Calu3 (cell line): ENCODE measurements around the gene EIF1B. TPM values are rescaled to one million over a fixed set of nuclear protein-coding genes. Genes with fewer than 3 reads are reported as not detected.

Experiments used
- BruUV-seq: library from RNA; stranded (reverse); fragments of 400-500 nt; replicated peaks from 2 replicates; lab custom pipeline; 2021; lab: Mats Ljungman, UMichigan
- CTCF ChIA-PET: fragments of 300-600 bp; sonication (Branson Sonifier 250); formaldehyde crosslinking; loops from one replicate; lab custom pipeline; 2022; ENCODE audit warnings: antibody characterized with exemption; lab: Charles Lee
- DNase-seq: peaks from one replicate; pipeline ENCODE4 v3.0.0; 2022
- H3K27ac Mint-ChIP-seq: one replicate; pipeline ENCODE4 v1.8.0; 2022; ENCODE audit warnings: mixed read lengths; ENCODE audit not compliant: unreplicated experiment
- H3K27me3 Mint-ChIP-seq: one replicate; pipeline ENCODE4 v1.8.0; 2022; ENCODE audit warnings: mixed read lengths; ENCODE audit not compliant: unreplicated experiment
- H3K36me3 Mint-ChIP-seq: one replicate; pipeline ENCODE4 v1.8.0; 2022; ENCODE audit warnings: mild to moderate bottlenecking, moderate library complexity, mixed read lengths; ENCODE audit not compliant: insufficient read depth, unreplicated experiment
- H3K4me1 Mint-ChIP-seq: one replicate; pipeline ENCODE4 v1.8.0; 2022; ENCODE audit warnings: mild to moderate bottlenecking, low read depth, mixed read lengths; ENCODE audit not compliant: unreplicated experiment
- H3K4me3 Mint-ChIP-seq: one replicate; pipeline ENCODE4 v1.8.0; 2022; ENCODE audit warnings: mild to moderate bottlenecking, low read depth, moderate library complexity, mixed read lengths; ENCODE audit not compliant: unreplicated experiment
- H3K9me3 Mint-ChIP-seq: one replicate; pipeline ENCODE4 v1.8.0; 2022; ENCODE audit warnings: low read depth, mixed read lengths; ENCODE audit not compliant: unreplicated experiment
- intact Hi-C: fragments of 100-400 bp; cut with micrococcal nuclease; formaldehyde crosslinking; loops from one replicate; pipeline ENCODE4 v1.10.0; 2022; ENCODE audit not compliant: unreplicated experiment
- total RNA-seq: library from RNA; stranded (reverse); gene quantifications from 2 replicates; pipeline ENCODE4 v1.2.3, GENCODE V29; 2022
- TF ChIP-seq, protein P1 (sequence below): fragments of 200-600 bp; IDR thresholded peaks from one replicate; pipeline ENCODE4 v1.8.0; 2022; ENCODE audit warnings: antibody characterized with exemption; ENCODE audit not compliant: unreplicated experiment

Gene EIF1B
- total RNA-seq, 1 experiment from 2014 or later: 41.3 TPM

DNA sequence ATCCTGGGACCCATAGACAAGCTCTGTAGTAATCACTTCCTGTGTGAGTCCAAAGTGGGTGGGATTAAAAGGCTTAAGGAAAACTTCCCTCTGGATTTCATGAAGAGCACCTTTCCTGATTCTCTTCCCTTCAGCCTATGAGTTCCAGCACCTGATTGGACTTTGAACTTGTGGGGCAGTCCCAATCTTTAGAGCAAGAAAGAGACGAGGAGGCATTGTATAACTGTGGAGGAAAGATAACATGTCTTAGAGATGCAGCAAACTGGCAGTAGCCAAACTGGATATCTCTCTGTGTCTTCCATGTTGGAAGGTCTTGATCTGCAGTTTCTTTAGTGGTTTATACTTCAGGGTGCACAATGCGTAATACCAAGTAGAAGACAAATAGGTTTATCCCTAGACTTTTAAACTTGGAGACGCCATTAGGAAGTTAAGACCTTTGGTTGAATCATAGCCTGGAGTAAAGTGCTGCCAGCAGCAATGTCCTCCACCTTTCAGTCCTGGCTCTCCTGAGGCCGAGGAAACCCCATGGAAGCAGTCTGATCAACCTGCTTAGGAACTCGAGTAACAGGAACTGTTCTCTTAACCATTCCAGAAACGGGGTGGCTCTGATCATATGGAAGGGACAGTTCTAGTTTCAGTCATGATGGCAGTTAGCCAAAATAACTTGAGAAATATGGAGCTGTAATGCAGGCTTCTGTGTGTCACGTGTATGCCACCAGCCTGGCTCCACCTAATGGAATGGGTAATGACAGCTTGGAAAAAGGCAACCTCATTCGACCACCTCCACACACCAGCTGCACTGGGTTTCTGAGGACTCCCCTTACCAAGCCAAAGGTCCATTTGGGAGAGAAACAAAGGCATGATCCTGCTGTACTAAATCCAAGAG is 4.7 kb downstream of the EIF1B start:
- no TSS peak for BruUV-seq
- TF ChIP-seq, protein P1, sequence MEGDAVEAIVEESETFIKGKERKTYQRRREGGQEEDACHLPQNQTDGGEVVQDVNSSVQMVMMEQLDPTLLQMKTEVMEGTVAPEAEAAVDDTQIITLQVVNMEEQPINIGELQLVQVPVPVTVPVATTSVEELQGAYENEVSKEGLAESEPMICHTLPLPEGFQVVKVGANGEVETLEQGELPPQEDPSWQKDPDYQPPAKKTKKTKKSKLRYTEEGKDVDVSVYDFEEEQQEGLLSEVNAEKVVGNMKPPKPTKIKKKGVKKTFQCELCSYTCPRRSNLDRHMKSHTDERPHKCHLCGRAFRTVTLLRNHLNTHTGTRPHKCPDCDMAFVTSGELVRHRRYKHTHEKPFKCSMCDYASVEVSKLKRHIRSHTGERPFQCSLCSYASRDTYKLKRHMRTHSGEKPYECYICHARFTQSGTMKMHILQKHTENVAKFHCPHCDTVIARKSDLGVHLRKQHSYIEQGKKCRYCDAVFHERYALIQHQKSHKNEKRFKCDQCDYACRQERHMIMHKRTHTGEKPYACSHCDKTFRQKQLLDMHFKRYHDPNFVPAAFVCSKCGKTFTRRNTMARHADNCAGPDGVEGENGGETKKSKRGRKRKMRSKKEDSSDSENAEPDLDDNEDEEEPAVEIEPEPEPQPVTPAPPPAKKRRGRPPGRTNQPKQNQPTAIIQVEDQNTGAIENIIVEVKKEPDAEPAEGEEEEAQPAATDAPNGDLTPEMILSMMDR: no peak
- H3K36me3 Mint-ChIP-seq: peaks cover 34% of the 10 kb centered on the region
- H3K9me3 Mint-ChIP-seq: no peaks in the 10 kb centered on the region
- peaks cover 6% of the 10 kb centered on the region for H3K4me1 Mint-ChIP-seq
- H3K27ac Mint-ChIP-seq: no peak overlapping the region
- no peaks in the 10 kb centered on the region for H3K27me3 Mint-ChIP-seq
- CTCF ChIA-PET: no interaction called here
- H3K4me3 Mint-ChIP-seq: no peak overlapping the region
- intact Hi-C loops: loop anchor here (10.0 kb wide), 3 partner anchors 609 to 899 kb away; no protein-coding TSS in a partner anchor
- no peak for DNase-seq

DNA sequence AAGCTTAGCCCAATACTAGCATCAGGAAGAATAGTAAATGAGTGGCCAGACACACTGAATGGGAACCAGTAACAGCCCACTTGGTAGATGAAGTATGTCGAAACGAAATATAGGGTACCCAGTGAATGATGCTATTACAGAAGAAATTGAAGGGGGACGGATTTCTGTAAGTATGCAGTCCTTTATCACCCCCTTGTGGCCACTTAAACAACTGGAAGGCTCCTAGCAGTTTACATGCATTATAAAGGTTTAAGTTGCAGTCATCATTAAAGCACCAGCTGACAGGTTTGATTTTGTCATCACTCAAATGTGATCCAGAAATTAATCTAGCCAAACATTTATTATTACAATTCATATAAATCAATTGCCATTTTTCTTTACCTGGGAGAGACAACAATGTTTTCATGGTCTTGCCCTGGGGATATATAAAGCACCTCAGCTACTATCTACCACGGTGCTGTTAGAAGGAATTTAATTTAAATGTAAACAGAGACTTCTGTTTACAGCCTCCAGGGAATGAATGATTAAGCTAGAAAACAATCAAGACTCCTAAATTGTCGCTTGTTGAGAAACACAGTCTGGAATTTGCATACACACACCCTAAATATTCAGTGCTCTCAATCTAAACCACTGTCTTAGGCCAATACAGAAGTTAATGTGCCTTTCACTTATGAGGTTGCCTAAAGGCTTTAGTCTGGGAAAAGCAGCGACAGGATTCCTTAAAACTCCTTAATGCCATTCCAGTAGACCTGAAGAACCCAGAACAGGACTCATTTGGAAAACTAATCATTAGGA is 7.8 kb downstream of the EIF1B start:
- intact Hi-C loops: loop anchor here (1.0 to 10.0 kb wide), 7 partner anchors 125 to 902 kb away; no protein-coding TSS in a partner anchor
- no peaks in the 10 kb centered on the region for H3K27me3 Mint-ChIP-seq
- CTCF ChIA-PET: interaction anchor here (0.6 to 0.8 kb wide), 3 partner anchors 71 to 130 kb away, joined by 3 read pairs; no protein-coding TSS in a partner anchor
- no TSS peak for BruUV-seq
- peaks cover 6% of the 10 kb centered on the region for H3K4me1 Mint-ChIP-seq
- no peaks in the 10 kb centered on the region for H3K9me3 Mint-ChIP-seq
- TF ChIP-seq, protein P1: peak; percentile 32
- no peak overlapping the region for H3K27ac Mint-ChIP-seq
- no peak overlapping the region for H3K4me3 Mint-ChIP-seq
- DNase-seq: peak; percentile 35
- H3K36me3 Mint-ChIP-seq: peaks cover 9% of the 10 kb centered on the region

DNA sequence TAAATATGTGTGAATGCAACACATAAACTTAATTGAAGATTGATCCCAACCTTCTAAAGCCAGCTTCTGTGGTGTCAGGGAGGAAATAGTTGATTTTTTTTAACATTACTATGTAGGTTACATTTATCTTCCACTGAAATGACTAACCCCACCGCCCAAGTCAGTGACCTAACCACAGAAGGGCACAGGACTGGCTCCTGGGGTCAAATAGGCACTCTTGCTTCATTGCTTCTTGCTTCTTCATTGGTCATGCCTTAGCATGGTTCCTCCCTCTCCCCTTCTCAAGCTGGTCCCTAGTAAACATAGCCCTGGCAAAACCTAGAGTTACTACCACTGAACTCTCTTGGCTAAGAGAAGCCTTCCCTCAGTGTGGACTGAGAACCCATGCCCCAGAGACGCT is 12.3 kb downstream of the EIF1B start:
- Mint-ChIP-seq H3K36me3 (no peaks in the 10 kb centered on the region), H3K4me3 (no peak overlapping the region), H3K9me3 (no peaks in the 10 kb centered on the region), H3K4me1 (no peaks in the 10 kb centered on the region), H3K27ac (no peak overlapping the region), H3K27me3 (no peaks in the 10 kb centered on the region)
- no TSS peak for BruUV-seq
- TF ChIP-seq, protein P1: no peak
- no peak for DNase-seq
- intact Hi-C loops: no loop called here
- CTCF ChIA-PET: interaction anchor here (0.7 kb wide), 1 partner anchor 1353 kb away, joined by 4 read pairs; no protein-coding TSS in a partner anchor

DNA sequence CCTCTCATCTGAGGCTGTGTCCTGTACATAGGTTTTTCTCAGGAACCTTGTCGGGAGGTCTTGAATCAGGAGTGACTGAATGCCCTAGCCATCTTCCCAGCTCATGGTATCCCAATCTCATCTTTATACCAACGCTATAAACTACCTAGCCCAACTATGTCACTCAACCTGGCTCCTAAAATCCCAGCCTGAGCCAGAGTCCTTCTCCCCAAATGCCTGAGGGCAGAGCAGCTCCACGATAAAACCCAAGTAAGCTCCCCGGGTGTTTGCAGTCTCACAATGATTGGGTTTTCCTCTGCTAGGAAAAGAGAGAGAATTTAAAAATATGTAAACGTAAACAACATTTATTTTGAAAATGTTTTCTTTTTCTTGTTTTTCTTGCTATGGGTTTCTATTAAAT is 14.4 kb downstream of the EIF1B start:
- H3K4me1 Mint-ChIP-seq: no peaks in the 10 kb centered on the region
- no peaks in the 10 kb centered on the region for H3K27me3 Mint-ChIP-seq
- CTCF ChIA-PET: no interaction called here
- intact Hi-C loops: no loop called here
- no peak for DNase-seq
- H3K27ac Mint-ChIP-seq: no peak overlapping the region
- TF ChIP-seq, protein P1: no peak
- no TSS peak for BruUV-seq
- H3K9me3 Mint-ChIP-seq: no peaks in the 10 kb centered on the region
- H3K4me3 Mint-ChIP-seq: no peak overlapping the region
- no peaks in the 10 kb centered on the region for H3K36me3 Mint-ChIP-seq
